ENCODE results near the gene SLAMF1. TPM values are rescaled to one million over a fixed set of nuclear protein-coding genes. Genes with fewer than 3 reads are reported as not detected.

SLAMF1 gene
- total RNA-seq, 1 donor, result not detected

DNA sequence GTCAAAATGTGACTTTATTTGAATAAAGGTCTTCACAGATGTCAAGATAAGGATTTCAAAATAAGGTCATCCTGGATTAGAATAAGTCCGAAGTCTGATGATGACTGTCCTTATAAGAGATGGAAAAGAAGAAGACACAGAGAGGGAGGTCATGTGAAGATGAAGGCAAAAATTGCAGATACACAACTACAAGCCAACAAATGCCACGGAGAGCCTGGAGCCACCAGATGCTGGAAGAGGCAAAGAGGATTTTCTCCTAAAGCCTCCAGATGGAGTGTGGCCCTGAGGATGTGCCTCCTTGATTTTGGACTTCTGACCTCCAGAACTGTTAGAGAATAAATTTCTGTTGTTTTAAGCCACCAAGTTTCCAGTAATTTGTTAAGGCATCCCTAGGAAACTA lies 31.2 kb downstream of the SLAMF1 start:
- Histone ChIP-seq H3K4me3 (ENCODE audit: insufficient read depth, low read length) (no peak overlapping the region), H4K20me1 (ENCODE audit: insufficient read depth, low read length) (no peaks in the 10 kb centered on the region), H3K79me2 (ENCODE audit: insufficient read depth, low read length) (no peaks in the 10 kb centered on the region), H3K9me3 (ENCODE audit: low read depth, low read length) (no peaks in the 10 kb centered on the region), H2AFZ (ENCODE audit: low read length) (no peak overlapping the region), H3K4me2 (ENCODE audit: insufficient read depth, low read length) (no peak overlapping the region), H3K4me1 (ENCODE audit: insufficient read depth, low read length) (no peaks in the 10 kb centered on the region), H3K36me3 (ENCODE audit: insufficient read depth, low read length) (no peaks in the 10 kb centered on the region), H3K27me3 (ENCODE audit: insufficient read depth, low read length) (no peaks in the 10 kb centered on the region), H3K27ac (ENCODE audit: low read depth, low read length) (no peak overlapping the region)
- DNase-seq (ENCODE audit: insufficient read length, low spot score, missing footprints), result no peak
- TF ChIP-seq CTCF (IDR thresholded peaks at IDR 0.05; ENCODE audit: extremely low read depth, low read depth, low read length), result no peak

GRCh38 chr1:160614410-160614809 lies 32.4 kb downstream of the SLAMF1 start:
- H3K4me2 ChIP-seq (ENCODE audit: insufficient read depth, low read length), result no peak overlapping the region
- no peaks in the 10 kb centered on the region for H3K79me2 ChIP-seq (ENCODE audit: insufficient read depth, low read length)
- H4K20me1 ChIP-seq (ENCODE audit: insufficient read depth, low read length), result no peaks in the 10 kb centered on the region
- peaks cover 3% of the 10 kb centered on the region for H3K27me3 ChIP-seq (ENCODE audit: insufficient read depth, low read length)
- no peaks in the 10 kb centered on the region for H3K4me1 ChIP-seq (ENCODE audit: insufficient read depth, low read length)
- H3K4me3 ChIP-seq (ENCODE audit: insufficient read depth, low read length), result no peak overlapping the region
- H3K27ac ChIP-seq (ENCODE audit: low read depth, low read length), result no peak overlapping the region
- no peak for DNase-seq (ENCODE audit: insufficient read length, low spot score, missing footprints)
- no peak overlapping the region for H2AFZ ChIP-seq (ENCODE audit: low read length)
- H3K36me3 ChIP-seq (ENCODE audit: insufficient read depth, low read length), result no peaks in the 10 kb centered on the region
- no peaks in the 10 kb centered on the region for H3K9me3 ChIP-seq (ENCODE audit: low read depth, low read length)
- no peak for TF ChIP-seq CTCF (IDR thresholded peaks at IDR 0.05; ENCODE audit: extremely low read depth, low read depth, low read length)

DNA sequence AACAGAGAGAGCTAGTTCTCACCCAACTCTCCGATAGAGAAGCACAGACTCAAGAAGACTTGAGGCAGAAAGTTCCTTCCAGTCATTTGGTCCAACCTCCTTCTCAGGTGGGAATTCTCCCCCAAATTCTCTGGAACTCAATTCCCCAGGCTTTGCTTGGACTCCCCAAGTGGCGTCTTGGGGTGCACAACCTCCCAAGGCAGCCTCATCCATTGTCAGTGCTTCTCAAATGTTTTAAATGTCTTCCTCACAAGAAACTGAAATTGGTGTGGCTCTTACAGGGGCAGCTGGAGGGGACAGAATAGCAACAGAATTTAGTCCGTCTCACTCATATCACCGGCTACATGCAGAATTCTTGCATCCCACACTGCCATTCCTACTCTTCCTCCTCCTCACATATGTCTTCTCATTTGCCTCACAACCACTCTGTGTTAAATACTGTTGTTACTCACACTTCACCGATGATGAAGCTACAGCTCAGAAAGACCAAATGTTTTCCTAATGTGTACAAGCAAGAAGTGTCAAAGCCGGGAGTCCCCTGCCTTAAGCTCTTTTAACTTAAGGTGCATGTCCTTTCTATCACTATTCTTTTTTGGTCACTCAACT lies 34.1 kb downstream of the SLAMF1 start:
- no peak overlapping the region for H2AFZ ChIP-seq (ENCODE audit: low read length)
- no peak overlapping the region for H3K4me3 ChIP-seq (ENCODE audit: insufficient read depth, low read length)
- no peak overlapping the region for H3K4me2 ChIP-seq (ENCODE audit: insufficient read depth, low read length)
- no peaks in the 10 kb centered on the region for H3K79me2 ChIP-seq (ENCODE audit: insufficient read depth, low read length)
- H3K27me3 ChIP-seq (ENCODE audit: insufficient read depth, low read length), result peaks cover 3% of the 10 kb centered on the region
- H3K27ac ChIP-seq (ENCODE audit: low read depth, low read length), result no peak overlapping the region
- H3K4me1 ChIP-seq (ENCODE audit: insufficient read depth, low read length), result no peaks in the 10 kb centered on the region
- H4K20me1 ChIP-seq (ENCODE audit: insufficient read depth, low read length), result no peaks in the 10 kb centered on the region
- DNase-seq (ENCODE audit: insufficient read length, low spot score, missing footprints), result no peak
- H3K36me3 ChIP-seq (ENCODE audit: insufficient read depth, low read length), result no peaks in the 10 kb centered on the region
- no peak for TF ChIP-seq CTCF (IDR thresholded peaks at IDR 0.05; ENCODE audit: extremely low read depth, low read depth, low read length)
- H3K9me3 ChIP-seq (ENCODE audit: low read depth, low read length), result no peaks in the 10 kb centered on the region

- Histone ChIP-seq H3K27ac (ENCODE audit: low read depth, low read length) (no peak overlapping the region), H4K20me1 (ENCODE audit: insufficient read depth, low read length) (no peaks in the 10 kb centered on the region), H3K79me2 (ENCODE audit: insufficient read depth, low read length) (no peaks in the 10 kb centered on the region), H3K36me3 (ENCODE audit: insufficient read depth, low read length) (no peaks in the 10 kb centered on the region), H3K9me3 (ENCODE audit: low read depth, low read length) (no peaks in the 10 kb centered on the region), H3K4me2 (ENCODE audit: insufficient read depth, low read length) (no peak overlapping the region), H3K4me1 (ENCODE audit: insufficient read depth, low read length) (no peaks in the 10 kb centered on the region), H3K27me3 (ENCODE audit: insufficient read depth, low read length) (peaks cover 3% of the 10 kb centered on the region), H2AFZ (ENCODE audit: low read length) (no peak overlapping the region), H3K4me3 (ENCODE audit: insufficient read depth, low read length) (no peak overlapping the region)
- no peak for DNase-seq (ENCODE audit: insufficient read length, low spot score, missing footprints)
- no peak for TF ChIP-seq CTCF (IDR thresholded peaks at IDR 0.05; ENCODE audit: extremely low read depth, low read depth, low read length)
Measured at GRCh38 chr1:160610569-160611242, 36.1 kb downstream of the SLAMF1 start.

Data from osteoblast (primary cell).